Tongue (tissue), 2 donors: ENCODE data around the gene SDR42E1. TPM values are rescaled to one million over a fixed set of nuclear protein-coding genes. Genes with fewer than 3 reads are reported as not detected.
A peak's percentile ranks its signal among the peaks of the same experiment; 100 is the strongest.
"Not testable (repeated sequence)": the region's sequence is repeated elsewhere in the genome, so short reads cannot be mapped to it uniquely, and the experiment has no call there.

Experiments
- DNase-seq: peaks from one replicate; pipeline ENCODE4 v3.0.0-alpha.2; 2015
- total RNA-seq: library from RNA; depleted of rRNA; stranded (reverse); fragments of >200 nt; gene quantifications from one replicate; pipeline ENCODE4 v1.2.3, GENCODE V29; 2014

Gene SDR42E1
- total RNA-seq, 1 donor from 2014 or later = 7.9 TPM

DNA sequence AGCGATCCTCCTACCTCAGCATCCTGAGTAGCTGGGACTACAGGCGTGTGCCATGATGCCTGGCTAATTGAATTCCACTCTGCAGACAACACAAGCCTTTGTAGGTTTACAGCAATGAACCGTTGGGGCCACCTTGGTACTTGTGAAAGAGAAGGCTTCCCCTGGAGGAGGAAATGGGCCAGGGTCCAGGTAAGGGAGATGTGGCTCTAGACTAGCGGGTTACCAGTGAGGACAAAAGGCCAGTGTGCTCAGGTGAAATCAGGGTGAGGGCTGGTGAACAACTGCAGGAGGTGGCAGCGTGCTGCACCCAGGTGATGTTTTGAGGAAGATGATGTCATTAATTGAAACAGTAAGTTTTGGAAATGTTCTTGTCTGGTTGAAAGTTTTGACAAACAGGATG lies 6.7 kb downstream of the SDR42E1 start:
- no peak for DNase-seq

DNA sequence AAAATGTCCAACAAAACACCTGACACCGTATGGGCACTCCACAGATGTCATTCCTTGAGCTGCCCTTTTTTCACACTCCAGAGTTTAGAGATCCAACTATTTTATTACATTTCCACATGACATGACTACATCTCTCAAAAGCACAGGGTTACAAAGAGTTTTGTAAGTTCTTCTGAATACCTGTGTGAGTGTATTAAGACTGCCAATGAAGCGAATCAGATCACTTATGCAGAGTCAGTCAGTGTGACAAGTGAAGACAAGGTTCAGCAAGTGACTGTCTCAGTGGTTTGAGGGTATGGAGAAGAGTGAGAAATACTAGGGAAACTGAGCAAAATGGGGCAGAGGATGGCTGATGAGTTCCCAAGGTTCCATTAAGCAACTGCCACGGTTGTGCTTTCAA lies 8.4 kb downstream of the SDR42E1 start:
- no peak for DNase-seq

DNA sequence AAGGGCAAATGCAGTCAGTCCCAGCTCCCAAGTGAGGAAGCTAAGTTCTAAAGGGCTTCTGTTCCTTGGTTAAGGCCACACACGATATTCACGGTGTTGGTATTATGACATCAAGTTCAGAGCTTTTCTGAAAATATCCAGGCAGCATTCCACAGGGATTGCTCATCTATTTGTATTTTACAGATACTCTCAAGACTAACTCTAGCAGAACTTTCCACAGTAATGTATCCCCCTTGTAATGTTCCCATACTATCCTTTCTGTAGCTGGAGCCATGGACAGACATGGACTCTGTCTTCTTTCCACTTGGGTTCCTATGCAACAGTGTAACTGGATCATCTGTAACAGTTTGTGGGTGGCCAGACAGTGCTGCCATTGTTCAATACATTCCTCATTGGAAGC lies 13.5 kb downstream of the SDR42E1 start:
- DNase-seq = peak; percentile 57

DNA sequence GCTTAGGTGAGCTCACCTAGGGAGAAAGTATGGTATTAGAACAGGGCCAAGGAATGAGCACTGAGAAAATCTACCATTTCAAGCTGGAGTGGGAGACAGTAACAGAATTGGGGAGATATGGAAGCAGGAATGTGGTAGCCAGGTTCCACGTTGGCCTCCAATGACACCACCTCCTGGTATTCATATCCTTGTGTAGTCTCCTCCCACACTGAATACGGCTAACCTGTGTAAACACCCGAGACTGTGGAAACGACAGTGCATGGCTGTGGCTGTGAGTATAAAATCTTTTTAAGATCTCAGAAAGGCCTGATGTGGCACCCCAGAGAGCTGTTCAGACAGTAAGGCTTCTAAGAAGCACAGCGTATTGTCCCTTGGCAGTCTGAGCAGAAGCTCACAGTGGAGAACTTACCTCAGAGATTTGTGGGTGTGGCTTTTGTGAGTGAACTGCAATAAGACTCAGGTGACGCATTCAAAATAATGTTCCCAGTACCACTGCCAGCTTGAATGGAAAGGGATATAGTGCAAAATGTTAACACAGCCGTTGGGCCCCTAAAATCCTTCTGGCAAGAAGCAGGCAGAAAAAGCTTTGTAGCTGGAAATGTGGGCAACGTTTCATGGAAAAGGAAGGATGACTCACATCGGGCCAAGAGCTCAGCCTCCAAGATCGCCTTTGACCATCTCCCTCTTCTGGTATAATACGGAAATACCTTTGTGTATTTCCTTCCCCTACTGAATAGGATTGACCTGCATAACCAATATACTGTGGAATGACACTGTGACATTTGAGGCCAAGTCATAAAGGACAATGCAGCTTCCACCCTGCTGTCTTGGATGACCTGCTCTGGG lies 14.4 kb downstream of the SDR42E1 start:
- DNase-seq = peak; percentile 33

DNA sequence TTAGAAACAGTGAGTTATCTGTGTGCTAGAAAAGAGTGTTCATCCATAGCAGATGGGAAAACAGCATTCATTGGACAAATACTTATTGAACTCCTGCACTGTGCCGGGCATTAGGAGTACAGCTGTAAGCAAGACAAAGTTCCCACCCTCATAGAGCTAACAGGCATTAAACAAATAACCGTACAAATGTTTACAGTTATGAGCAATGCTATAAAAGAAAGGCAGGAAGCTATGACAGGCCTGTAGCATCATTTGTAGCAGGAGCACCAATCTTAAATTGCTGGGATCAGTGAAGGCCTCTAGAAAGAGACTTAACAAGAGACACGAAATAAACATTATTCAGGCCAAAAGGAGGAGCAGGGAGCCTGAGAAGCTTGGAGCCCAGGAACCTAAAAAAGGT lies 15.6 kb downstream of the SDR42E1 start:
- DNase-seq = no peak

DNA sequence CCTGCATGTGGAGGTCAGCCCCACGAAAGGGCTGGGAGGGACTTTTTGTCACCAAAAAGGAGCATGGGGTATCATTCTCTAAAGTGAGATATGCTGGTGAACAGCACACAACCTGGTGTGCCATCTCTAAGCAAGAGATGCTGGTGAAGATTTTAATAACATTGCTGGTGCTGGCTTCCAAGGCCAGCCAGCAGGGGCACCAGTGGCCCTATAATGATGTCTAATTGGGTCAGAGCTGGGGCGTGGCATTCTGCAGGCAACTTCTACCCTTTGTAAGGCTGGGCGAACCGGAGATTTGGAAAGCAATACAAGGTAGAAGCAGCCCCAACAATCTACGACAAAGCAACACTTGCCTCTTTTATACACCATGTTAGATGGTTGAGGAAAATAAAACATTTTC lies 16.8 kb downstream of the SDR42E1 start:
- no peak for DNase-seq

DNA sequence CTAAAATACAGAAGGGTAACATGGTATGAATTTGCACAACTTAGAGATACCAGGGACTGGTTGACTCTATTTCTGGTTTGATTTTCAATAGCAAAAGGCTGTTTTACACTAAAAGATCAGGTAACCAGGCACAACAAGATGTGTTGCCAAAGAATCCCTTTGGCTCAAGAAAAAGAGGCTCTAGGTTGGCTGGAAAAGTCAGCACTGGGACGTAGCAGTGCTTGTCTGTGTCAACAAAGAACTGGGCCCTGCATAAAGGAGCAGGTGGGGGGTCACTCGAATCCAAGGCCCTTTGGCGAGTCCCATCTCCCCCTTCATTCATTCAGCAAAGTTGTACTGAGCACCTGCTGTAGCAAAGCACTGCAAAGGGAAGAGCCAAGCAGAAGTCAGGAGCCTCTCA lies 18.4 kb downstream of the SDR42E1 start:
- no peak for DNase-seq

DNA sequence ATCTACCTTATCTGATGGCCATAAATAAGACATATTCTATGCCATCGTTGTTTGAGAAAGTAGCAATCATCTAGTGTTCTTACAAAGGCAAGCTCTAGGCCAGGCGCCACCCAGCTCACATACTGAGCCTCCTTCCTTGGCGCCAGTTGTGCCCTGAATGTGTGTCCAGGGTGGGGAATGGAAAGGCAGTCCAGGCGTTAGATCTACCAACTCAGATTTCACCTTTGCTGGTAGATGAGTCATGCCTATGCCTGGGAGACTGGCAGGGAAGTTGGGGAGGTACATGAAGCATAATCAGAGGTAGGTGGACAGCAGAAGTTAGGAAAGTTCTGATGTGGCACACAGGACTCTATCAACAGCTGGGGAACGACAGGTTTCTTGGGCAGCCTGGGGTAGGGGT lies 23.6 kb downstream of the SDR42E1 start:
- DNase-seq = no peak

DNA sequence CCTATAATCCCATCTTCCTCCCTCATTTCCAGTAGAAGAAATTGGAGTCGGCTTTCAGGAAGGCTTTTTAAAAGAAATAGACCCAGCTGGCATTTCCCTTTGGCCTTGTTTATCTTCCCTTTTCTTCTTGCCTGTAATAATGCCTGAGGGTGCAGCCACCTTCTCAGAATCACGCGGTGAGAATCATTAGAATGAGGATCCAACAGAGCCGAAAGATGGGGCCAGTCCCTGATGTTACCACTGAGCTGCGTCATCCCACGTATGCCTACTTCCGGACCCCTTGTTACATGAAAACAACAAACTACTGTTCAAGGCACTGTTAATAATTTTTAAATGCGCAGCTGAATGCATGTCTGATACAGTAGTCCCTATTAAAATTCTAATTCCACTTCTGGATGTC lies 24.1 kb downstream of the SDR42E1 start:
- DNase-seq = no peak

DNA sequence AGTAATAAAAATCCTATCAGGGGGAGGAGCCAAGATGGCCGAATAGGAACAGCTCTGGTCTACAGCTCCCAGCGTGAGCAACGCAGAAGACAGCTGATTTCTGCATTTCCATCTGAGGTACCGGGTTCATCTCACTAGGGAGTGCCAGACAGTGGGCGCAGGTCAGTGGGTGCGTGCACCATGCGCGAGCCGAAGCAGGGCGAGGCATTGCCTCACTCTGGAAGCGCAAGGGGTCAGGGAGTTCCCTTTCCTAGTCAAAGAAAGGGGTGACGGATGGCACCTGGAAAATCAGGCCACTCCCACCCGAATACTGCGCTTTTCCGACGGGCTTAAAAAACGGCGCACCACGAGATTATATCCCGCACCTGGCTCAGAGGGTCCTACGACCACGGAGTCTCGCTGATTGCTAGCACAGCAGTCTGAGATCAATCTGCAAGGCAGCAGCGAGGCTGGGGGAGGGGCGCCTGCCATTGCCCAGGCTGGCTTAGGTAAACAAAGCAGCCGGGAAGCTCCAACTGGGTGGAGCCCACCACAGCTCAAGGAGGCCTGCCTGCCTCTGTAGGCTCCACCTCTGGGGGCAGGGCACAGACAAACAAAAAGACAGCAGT lies 33.8 kb downstream of the SDR42E1 start:
- not testable (repeated sequence) for DNase-seq

DNA sequence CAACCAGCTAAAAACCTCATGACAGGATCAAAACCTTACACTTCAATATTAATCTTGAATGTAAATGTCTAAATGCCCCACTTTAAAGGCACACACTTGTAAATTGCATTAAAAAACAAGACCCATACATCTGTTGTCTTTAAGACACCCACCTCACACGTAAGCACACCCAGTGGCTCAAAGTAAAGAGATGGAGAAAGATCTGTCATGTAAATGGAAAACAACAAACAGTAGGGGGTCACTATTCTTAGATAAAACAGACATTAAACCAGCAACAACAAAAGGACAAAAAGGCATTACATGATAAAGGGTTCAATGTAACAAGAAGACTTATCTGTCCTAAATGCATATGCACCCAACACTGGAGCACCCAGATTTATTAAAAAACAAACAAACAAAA lies 35.6 kb downstream of the SDR42E1 start:
- DNase-seq = no peak

DNA sequence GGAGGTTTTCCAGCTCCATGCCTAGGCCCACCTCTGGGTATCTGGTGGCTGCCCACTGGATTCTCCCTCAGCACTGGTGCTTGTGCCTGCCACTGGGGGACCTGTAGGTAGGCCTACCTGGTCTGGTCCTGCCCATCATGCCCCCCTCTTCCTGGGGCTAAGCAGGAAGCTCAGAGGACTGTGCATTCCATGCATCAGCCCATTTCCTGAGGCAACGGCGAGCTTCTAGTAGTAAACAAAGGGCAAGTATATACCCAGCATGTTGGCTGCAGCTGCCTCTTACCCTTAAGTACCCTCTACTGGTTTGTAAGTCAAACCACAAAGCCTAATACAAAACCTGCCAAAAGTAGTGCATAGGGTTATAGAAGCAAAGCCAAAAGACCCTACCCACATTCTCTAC lies 37.5 kb downstream of the SDR42E1 start:
- DNase-seq = no peak

DNA sequence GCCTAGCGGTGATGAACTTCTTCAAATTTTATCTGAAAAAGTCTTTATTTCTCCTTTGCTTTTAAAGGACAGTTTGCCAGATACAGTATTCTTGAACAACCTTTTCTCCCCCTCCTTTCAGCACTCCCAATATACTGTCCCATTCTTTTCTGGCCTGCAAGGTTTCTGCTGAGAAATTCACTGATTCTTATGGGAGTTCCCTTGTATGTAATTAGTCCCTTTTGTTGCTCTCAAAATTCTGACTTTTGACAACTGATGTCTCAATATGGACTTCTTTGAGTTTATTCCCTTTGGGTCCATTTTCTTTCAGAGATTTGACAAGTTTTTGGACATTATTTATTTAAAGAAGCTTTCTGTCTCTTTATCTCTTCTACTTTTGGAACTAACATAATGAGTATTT lies 39.4 kb downstream of the SDR42E1 start:
- DNase-seq = no peak

DNA sequence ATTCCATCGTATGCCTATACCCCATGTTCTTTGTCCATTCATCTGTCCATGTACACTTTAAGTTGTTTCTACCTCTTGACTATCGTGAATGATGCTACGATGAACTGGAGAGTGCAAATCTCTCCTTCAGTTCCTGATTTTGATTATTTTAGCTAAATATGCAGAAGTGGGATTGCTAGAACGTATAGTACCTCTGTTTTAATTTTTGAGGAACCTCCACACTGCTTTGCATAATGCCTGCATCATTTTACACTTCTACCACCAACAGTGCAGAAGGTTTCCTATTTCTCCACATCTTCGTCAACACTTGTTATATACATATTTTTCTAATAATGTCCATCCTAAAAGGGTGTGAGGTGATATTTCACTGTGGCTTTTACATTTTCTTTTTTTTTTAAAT lies 43.9 kb downstream of the SDR42E1 start:
- no peak for DNase-seq

DNA sequence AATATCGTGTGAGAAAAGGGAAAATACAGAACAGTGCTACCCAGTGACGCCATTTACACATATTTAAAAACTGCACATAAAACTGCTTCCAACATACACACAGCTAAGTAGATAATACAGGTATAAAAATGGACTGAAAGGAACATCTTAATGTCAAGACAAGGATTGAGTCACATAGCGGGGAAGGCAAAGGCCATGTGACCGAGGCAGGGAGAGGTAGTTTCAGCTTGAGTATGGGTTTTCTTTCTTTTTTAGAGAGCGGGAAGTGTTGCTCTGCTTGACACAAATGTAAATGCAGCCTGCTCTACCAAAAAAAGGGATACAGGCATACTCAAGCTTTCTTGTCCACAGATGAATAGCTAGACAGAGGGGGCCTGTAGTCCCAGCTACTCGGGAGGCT lies 46.5 kb downstream of the SDR42E1 start:
- DNase-seq = no peak

DNA sequence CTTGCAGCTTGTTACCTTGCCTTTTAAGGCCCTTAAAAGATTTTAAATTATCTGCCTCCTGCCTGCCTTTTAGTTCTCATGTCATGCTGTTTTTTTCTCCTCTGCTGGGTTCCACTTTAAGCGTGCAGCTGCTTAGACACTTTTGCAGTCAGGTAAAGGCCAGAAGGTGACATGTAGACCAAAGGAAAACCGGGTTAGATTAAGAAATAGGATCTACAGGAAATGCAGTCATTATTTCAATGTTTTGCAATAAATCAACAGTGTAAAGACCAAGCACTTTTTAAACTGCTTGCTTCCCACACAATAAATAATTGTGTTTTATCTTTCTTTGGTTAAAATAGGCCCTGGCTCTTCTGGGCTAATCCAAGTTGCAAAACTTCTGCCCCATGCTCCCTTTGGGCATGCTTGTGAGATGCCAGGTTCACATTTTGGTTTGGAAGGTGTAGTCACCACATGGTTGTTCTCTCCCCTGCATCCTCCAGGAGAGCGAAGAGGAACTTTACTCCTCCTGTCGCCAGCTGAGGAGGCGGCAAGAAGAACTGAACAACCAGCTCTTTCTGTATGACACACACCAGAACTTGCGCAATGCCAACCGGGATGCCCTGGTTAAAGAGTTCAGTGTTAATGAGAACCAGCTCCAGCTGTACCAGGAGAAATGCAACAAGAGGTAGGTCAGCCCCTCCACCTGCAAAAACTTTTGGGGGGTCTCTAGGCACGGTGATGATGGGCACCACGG lies 54.9 kb downstream of the SDR42E1 start:
- DNase-seq = no peak

DNA sequence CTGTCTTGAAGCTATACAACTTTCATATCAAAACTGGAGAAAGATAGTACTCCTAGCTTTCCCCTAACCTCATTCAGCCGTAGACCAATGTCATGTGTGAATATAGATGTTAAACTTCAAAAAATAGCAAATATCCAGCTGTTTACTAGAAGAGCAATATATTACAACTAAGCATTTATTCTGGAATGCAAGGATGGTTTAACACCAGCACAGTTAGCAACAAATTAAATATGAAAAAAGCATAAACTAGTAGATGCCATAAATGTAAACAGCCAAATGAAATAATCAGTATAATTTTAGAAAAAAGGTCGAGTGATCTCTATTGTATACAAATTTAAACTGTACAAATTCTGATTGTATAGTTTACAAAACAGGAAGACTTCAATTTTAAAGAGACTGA lies 59.7 kb downstream of the SDR42E1 start:
- DNase-seq = no peak

DNA sequence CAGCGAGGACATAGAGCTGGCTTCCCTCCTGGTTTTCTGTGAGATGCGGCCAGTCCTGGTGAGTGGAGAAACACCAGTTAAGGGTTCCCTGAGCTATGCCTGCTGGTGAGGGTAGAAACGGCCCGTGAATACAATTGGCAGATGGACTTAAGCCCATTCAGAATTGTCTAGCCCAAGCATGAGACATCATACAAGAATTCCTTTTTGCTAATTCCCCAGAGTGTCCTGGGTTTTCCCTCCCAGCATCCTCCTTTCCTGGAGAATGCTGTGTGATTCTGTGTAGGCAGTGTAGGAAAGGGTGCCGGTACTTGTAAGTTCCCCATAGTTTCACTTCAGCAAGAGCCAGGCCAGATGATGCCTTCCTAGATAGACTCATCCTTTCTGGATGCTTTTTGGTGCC lies 65.1 kb downstream of the SDR42E1 start:
- DNase-seq = no peak

DNA sequence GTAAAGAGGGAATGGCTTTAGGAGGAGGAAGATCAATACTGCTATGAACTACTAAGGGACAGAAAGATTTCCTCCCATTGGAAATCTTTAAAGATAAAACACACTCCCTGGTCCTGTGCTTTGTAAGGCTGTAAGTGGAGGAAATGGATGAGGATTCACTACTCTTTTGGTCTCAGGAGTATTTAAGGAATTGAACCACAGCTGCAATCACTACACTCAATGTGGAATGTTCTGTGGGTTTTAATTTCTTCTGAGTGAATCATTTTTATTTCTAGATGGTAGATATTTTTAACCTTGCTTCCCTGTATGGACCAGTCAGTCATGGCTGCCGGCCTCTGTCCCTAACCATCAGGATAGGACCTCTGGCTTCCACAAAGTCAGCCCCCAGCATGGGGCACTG lies 65.6 kb downstream of the SDR42E1 start:
- no peak for DNase-seq

DNA sequence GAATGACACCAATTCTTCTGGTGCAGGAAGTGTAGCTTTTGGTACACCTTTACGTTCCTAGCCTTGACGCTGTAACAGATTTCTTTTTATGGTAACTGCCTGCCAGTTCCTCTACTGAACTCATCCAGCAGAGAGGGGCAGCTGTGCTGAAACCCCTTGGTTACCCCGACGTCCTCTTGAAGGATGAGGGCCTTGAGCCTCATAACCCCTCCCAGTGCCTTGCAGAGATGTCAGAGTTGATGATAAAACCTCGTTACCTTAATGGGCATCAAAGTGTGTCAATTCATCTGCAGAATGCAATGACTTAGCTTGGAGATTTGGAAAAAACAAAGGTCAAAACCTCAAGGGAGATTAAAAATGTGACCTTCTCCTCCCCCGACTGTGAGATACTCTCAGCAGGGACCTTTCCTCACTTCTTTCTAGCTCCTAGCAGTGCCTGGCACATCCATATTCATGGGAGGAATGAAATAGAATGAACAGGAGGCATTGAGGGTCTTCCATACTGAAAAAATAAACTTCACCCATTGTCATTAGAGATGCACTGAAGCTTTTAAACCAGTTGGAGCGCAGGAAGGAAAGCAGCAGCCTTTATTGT lies 69.2 kb downstream of the SDR42E1 start:
- no peak for DNase-seq

DNA sequence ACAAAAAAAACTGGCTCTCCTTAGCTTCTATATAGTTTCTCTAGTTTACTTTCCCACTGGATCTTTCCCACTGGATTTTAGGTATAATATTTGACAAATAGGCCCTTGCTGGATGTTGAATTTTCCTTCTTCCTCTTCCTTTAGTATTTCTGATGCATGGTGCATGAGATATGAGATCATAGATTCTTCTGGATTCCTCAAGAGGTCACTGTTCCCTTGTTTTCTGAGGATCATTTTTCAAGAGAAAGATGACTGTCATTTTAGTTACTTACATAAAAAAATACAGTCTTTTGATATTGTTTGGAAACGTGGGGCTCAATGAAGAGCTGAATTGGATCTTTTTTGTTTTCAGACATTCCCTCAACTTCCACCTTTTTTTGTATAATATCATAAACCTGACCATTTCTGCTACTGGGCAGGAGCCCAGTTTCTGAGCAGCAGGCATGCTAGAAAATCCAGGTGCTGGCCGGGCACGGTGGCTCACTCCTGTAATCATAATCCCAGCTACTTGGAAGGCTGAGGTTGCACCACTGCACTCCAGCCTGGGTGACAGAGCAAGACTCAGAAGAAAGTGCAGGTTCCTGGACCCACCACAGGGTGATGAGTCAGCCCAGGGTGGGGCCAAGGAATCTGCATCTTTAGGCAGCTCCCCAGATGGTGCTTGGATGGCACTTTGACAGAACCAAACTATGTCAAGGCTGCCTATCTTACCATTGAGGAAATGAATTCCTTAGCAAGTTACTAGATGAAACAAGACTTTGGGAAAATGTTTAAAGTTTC lies 70.3 kb downstream of the SDR42E1 start:
- peak; percentile 67 for DNase-seq
